Measurements from ENCODE around the gene RIMBP2.

The RIMBP2 gene

GRCh38 chr12:130493951-130494350 lies 222.1 kb downstream of the RIMBP2 start:
- Histone ChIP-seq H3K27me3 (ENCODE audit: insufficient read depth, poor library complexity, severe bottlenecking) (no peaks in the 10 kb centered on the region), H3K27ac (replicated peaks) (no peak overlapping the region), H3K4me3 (replicated peaks; ENCODE audit: insufficient read depth, low read length) (no peak overlapping the region)
- no peak for TF ChIP-seq GABPA (IDR thresholded peaks at IDR 0.05; ENCODE audit: low read depth)
- TF ChIP-seq CTCF (IDR thresholded peaks at IDR 0.05; ENCODE audit: insufficient read depth, low read length), result no peak
- no peak for TF ChIP-seq POLR2AphosphoS5 (IDR thresholded peaks at IDR 0.05; ENCODE audit: low read depth)
- no peak for TF ChIP-seq REST (IDR thresholded peaks at IDR 0.05; ENCODE audit: insufficient replicate concordance, low read depth)
- TF ChIP-seq SPI1 (IDR thresholded peaks at IDR 0.05; ENCODE audit: borderline replicate concordance, low read depth), result no peak
- DNase-seq (ENCODE audit: low read depth in 1 of 2, low spot score in 1 of 2), result no peak

- no peaks in the 10 kb centered on the region for H3K27me3 ChIP-seq (ENCODE audit: insufficient read depth, poor library complexity, severe bottlenecking)
- no peak overlapping the region for H3K27ac ChIP-seq (replicated peaks)
- no peak overlapping the region for H3K4me3 ChIP-seq (replicated peaks; ENCODE audit: insufficient read depth, low read length)
- no peak for TF ChIP-seq GABPA (IDR thresholded peaks at IDR 0.05; ENCODE audit: low read depth)
- no peak for TF ChIP-seq SPI1 (IDR thresholded peaks at IDR 0.05; ENCODE audit: borderline replicate concordance, low read depth)
- no peak for TF ChIP-seq CTCF (IDR thresholded peaks at IDR 0.05; ENCODE audit: insufficient read depth, low read length)
- no peak for TF ChIP-seq REST (IDR thresholded peaks at IDR 0.05; ENCODE audit: insufficient replicate concordance, low read depth)
- no peak for TF ChIP-seq POLR2AphosphoS5 (IDR thresholded peaks at IDR 0.05; ENCODE audit: low read depth)
- DNase-seq (ENCODE audit: low read depth in 1 of 2, low spot score in 1 of 2), result no peak
Measured at GRCh38 chr12:130491421-130492357, 224.4 kb downstream of the RIMBP2 start.

- no peak overlapping the region for H3K4me3 ChIP-seq (replicated peaks; ENCODE audit: insufficient read depth, low read length)
- DNase-seq (ENCODE audit: low read depth in 1 of 2, low spot score in 1 of 2), result no peak
- TF ChIP-seq SPI1 (IDR thresholded peaks at IDR 0.05; ENCODE audit: borderline replicate concordance, low read depth) (no peak), REST (IDR thresholded peaks at IDR 0.05; ENCODE audit: insufficient replicate concordance, low read depth) (no peak), CTCF (IDR thresholded peaks at IDR 0.05; ENCODE audit: insufficient read depth, low read length) (no peak), POLR2AphosphoS5 (IDR thresholded peaks at IDR 0.05; ENCODE audit: low read depth) (no peak), GABPA (IDR thresholded peaks at IDR 0.05; ENCODE audit: low read depth) (no peak)
- H3K27ac ChIP-seq (replicated peaks), result no peak overlapping the region
- H3K27me3 ChIP-seq (ENCODE audit: insufficient read depth, poor library complexity, severe bottlenecking), result no peaks in the 10 kb centered on the region
Measured at GRCh38 chr12:130490674-130491073, 225.4 kb downstream of the RIMBP2 start.

Data from HL-60 (cell line).